NT2/D1 (cell line): ENCODE measurements around the gene BLACAT1.
"Not testable (repeated sequence)": the region's sequence is repeated elsewhere in the genome, so short reads cannot be mapped to it uniquely, and the experiment has no call there.

Experiments
- DNase-seq: peaks from one replicate; pipeline ENCODE4 v3.0.0-alpha.2; 2011; ENCODE audit warnings: low read depth, low spot score
- H3K27me3 ChIP-seq: 2 replicates; pipeline ENCODE4 v1.6.0; 2011; ENCODE audit warnings: mild to moderate bottlenecking; ENCODE audit not compliant: insufficient read length, insufficient read depth
- H3K36me3 ChIP-seq: 2 replicates; pipeline ENCODE4 v1.6.1; 2011; ENCODE audit warnings: mild to moderate bottlenecking, low read length, mixed read lengths; ENCODE audit not compliant: insufficient read depth, insufficient read length
- H3K4me1 ChIP-seq: 2 replicates; pipeline ENCODE4 v1.5.1; 2011; ENCODE audit not compliant: insufficient read depth, insufficient read length
- H3K4me3 ChIP-seq: 2 replicates; pipeline ENCODE4 v1.5.1; 2011; ENCODE audit warnings: low read depth; ENCODE audit not compliant: insufficient read length
- H3K9ac ChIP-seq: 2 replicates; pipeline ENCODE4 v1.6.0; 2011; ENCODE audit warnings: low read depth; ENCODE audit not compliant: insufficient read length
- H3K9me3 ChIP-seq: 2 replicates; pipeline ENCODE4 v1.5.1; 2011; ENCODE audit warnings: mild to moderate bottlenecking, low read length; ENCODE audit not compliant: insufficient read depth
- SUZ12 ChIP-seq: IDR thresholded peaks from 2 replicates; pipeline ENCODE4 v1.6.1; 2011; ENCODE audit not compliant: insufficient read length, insufficient read depth; ENCODE audit errors: extremely low read depth
- YY1 ChIP-seq: IDR thresholded peaks from 2 replicates; pipeline ENCODE4 v1.6.1; 2011; ENCODE audit not compliant: insufficient read length, insufficient read depth
- ZNF274 ChIP-seq: IDR thresholded peaks from 2 replicates; pipeline ENCODE4 v1.6.1; 2011; ENCODE audit warnings: mild to moderate bottlenecking, low read depth, low read length

The BLACAT1 gene

GRCh38 chr1:205417870-205418635 lies 37.8 kb downstream of the BLACAT1 start:
- TF ChIP-seq YY1 = no peak
- TF ChIP-seq SUZ12 = no peak
- TF ChIP-seq ZNF274 = no peak
- H3K27me3 ChIP-seq = peaks cover 11% of the 10 kb centered on the region
- no peak overlapping the region for H3K4me3 ChIP-seq
- H3K4me1 ChIP-seq = peaks cover 6% of the 10 kb centered on the region
- no peak for DNase-seq
- no peaks in the 10 kb centered on the region for H3K9me3 ChIP-seq
- H3K36me3 ChIP-seq = no peaks in the 10 kb centered on the region
- no peak overlapping the region for H3K9ac ChIP-seq

GRCh38 chr1:205416322-205416721 lies 39.5 kb downstream of the BLACAT1 start:
- no peak overlapping the region for H3K9ac ChIP-seq
- H3K9me3 ChIP-seq = no peaks in the 10 kb centered on the region
- TF ChIP-seq YY1 (no peak), ZNF274 (no peak), SUZ12 (no peak)
- DNase-seq = no peak
- no peaks in the 10 kb centered on the region for H3K36me3 ChIP-seq
- H3K27me3 ChIP-seq = peaks cover 9% of the 10 kb centered on the region
- H3K4me3 ChIP-seq = no peak overlapping the region
- H3K4me1 ChIP-seq = peaks cover 6% of the 10 kb centered on the region

GRCh38 chr1:205410581-205411298 lies 45.1 kb downstream of the BLACAT1 start:
- Histone ChIP-seq H3K4me1 (no peaks in the 10 kb centered on the region), H3K4me3 (no peak overlapping the region), H3K27me3 (peaks cover 9% of the 10 kb centered on the region), H3K9ac (no peak overlapping the region), H3K9me3 (peaks cover 20% of the 10 kb centered on the region; the same call in 1 of the 2 replicates), H3K36me3 (no peaks in the 10 kb centered on the region)
- TF ChIP-seq YY1 (no peak), SUZ12 (no peak), ZNF274 (no peak)
- DNase-seq = no peak

- TF ChIP-seq YY1 = no peak
- no peak for TF ChIP-seq SUZ12
- no peak for TF ChIP-seq ZNF274
- no peak for DNase-seq
- Histone ChIP-seq H3K27me3 (peaks cover 2% of the 10 kb centered on the region), H3K9ac (no peak overlapping the region), H3K4me1 (no peaks in the 10 kb centered on the region), H3K9me3 (peaks cover 20% of the 10 kb centered on the region; the same call in 1 of the 2 replicates), H3K4me3 (no peak overlapping the region), H3K36me3 (no peaks in the 10 kb centered on the region)
Measured at GRCh38 chr1:205407970-205408369, 47.9 kb downstream of the BLACAT1 start.

- not testable (repeated sequence) for H3K27me3 ChIP-seq, H3K9ac ChIP-seq, H3K4me3 ChIP-seq, H3K4me1 ChIP-seq, H3K36me3 ChIP-seq, DNase-seq
- H3K9me3 ChIP-seq = peaks cover 20% of the 10 kb centered on the region; the same call in 1 of the 2 replicates
Measured at GRCh38 chr1:205406252-205406651, 49.6 kb downstream of the BLACAT1 start.
